H9 (cell line): ENCODE measurements around the gene LRMDA. TPM values are rescaled to one million over a fixed set of nuclear protein-coding genes. Genes with fewer than 3 reads are reported as not detected.

ENCODE experiments used
- DNase-seq: peaks from one replicate; pipeline ENCODE4 v3.0.0-alpha.2; 2017
- H2AFZ ChIP-seq: one replicate; pipeline ENCODE4 v1.6.1; 2013; ENCODE audit warnings: mild to moderate bottlenecking, low read length, control low read depth, moderate library complexity
- H2AK5ac ChIP-seq: 2 replicates; pipeline ENCODE4 v1.6.1; 2013; ENCODE audit warnings: low read length, control low read depth, mixed read lengths; ENCODE audit not compliant: insufficient read length
- H2BK120ac ChIP-seq: one replicate; pipeline ENCODE4 v1.6.1; 2013; ENCODE audit warnings: low read depth, mild to moderate bottlenecking, low read length, control low read depth, inconsistent platforms; ENCODE audit not compliant: poor library complexity, severe bottlenecking
- H2BK12ac ChIP-seq: 2 replicates; pipeline ENCODE4 v1.6.1; 2013; ENCODE audit warnings: low read length, control low read depth, mixed read lengths, low read depth; ENCODE audit not compliant: insufficient read length
- H2BK15ac ChIP-seq: 2 replicates; pipeline ENCODE4 v1.6.1; 2013; ENCODE audit warnings: low read depth, low read length, control low read depth
- H2BK20ac ChIP-seq: one replicate; pipeline ENCODE4 v1.6.1; 2013; ENCODE audit warnings: low read depth, mild to moderate bottlenecking, low read length, control low read depth, inconsistent platforms; ENCODE audit not compliant: poor library complexity, severe bottlenecking
- H2BK5ac ChIP-seq: 2 replicates; pipeline ENCODE4 v1.6.1; 2013; ENCODE audit warnings: low read length, control low read depth, mixed read lengths; ENCODE audit not compliant: insufficient read length
- H3K14ac ChIP-seq: 2 replicates; pipeline ENCODE4 v1.6.1; 2013; ENCODE audit warnings: low read length, control low read depth; ENCODE audit not compliant: insufficient read depth
- H3K18ac ChIP-seq: 2 replicates; pipeline ENCODE4 v1.6.1; 2013; ENCODE audit warnings: low read depth, mild to moderate bottlenecking, mixed read lengths, low read length, control low read depth; ENCODE audit not compliant: insufficient read length
- H3K23ac ChIP-seq: 2 replicates; pipeline ENCODE4 v1.6.1; 2013; ENCODE audit warnings: low read length, control low read depth, mixed read lengths, low read depth; ENCODE audit not compliant: insufficient read length
- H3K23me2 ChIP-seq: 2 replicates; pipeline ENCODE4 v1.6.1; 2013; ENCODE audit warnings: low read depth, mild to moderate bottlenecking, mixed read lengths, low read length, control low read depth; ENCODE audit not compliant: insufficient read length, poor library complexity, severe bottlenecking
- H3K27ac ChIP-seq: 2 replicates; pipeline ENCODE4 v1.5.1; 2013; ENCODE audit warnings: low read length, control low read depth, mixed read lengths, low read depth; ENCODE audit not compliant: insufficient read length
- H3K27me3 ChIP-seq: 2 replicates; pipeline ENCODE4 v1.6.1; 2013; ENCODE audit warnings: low read length, control low read depth, inconsistent platforms; ENCODE audit not compliant: insufficient read depth
- H3K4ac ChIP-seq: 2 replicates; pipeline ENCODE4 v1.6.1; 2013; ENCODE audit warnings: low read depth, mild to moderate bottlenecking, control low read depth, inconsistent platforms, low read length, moderate library complexity
- H3K4me1 ChIP-seq: 2 replicates; pipeline ENCODE4 v1.6.1; 2013; ENCODE audit warnings: low read length, control low read depth, inconsistent platforms; ENCODE audit not compliant: insufficient read depth
- H3K4me2 ChIP-seq: 2 replicates; pipeline ENCODE4 v1.6.1; 2013; ENCODE audit warnings: low read length, control low read depth, mixed read lengths; ENCODE audit not compliant: insufficient read length, insufficient read depth
- H3K56ac ChIP-seq: 2 replicates; pipeline ENCODE4 v1.6.1; 2013; ENCODE audit warnings: low read depth, mild to moderate bottlenecking, mixed read lengths, low read length, control low read depth; ENCODE audit not compliant: insufficient read length
- H3K79me1 ChIP-seq: 2 replicates; pipeline ENCODE4 v1.6.1; 2013; ENCODE audit warnings: low read depth, mild to moderate bottlenecking, moderate library complexity, low read length, control low read depth, inconsistent platforms; ENCODE audit not compliant: insufficient read depth, poor library complexity, severe bottlenecking
- H3K79me2 ChIP-seq: 2 replicates; pipeline ENCODE4 v1.6.1; 2013; ENCODE audit warnings: low read length, control low read depth, inconsistent platforms; ENCODE audit not compliant: insufficient read depth
- H3K9ac ChIP-seq: 2 replicates; pipeline ENCODE4 v1.6.1; 2013; ENCODE audit warnings: low read length, control low read depth, mixed read lengths; ENCODE audit not compliant: insufficient read length; ENCODE audit errors: extremely low read depth
- H3K9me3 ChIP-seq: one replicate; pipeline ENCODE4 v1.6.1; 2013; ENCODE audit warnings: low read depth, low read length, inconsistent platforms; ENCODE audit not compliant: control insufficient read depth
- H3T11ph ChIP-seq: one replicate; pipeline ENCODE4 v1.6.1; 2013; ENCODE audit warnings: mild to moderate bottlenecking, low read length, control low read depth, inconsistent platforms
- H4K20me1 ChIP-seq: one replicate; pipeline ENCODE4 v1.6.1; 2013; ENCODE audit not compliant: control insufficient read depth, insufficient read length, insufficient read depth
- H4K5ac ChIP-seq: 2 replicates; pipeline ENCODE4 v1.6.1; 2013; ENCODE audit warnings: low read depth, mild to moderate bottlenecking, mixed read lengths, low read length, control low read depth; ENCODE audit not compliant: insufficient read length
- H4K8ac ChIP-seq: replicated peaks from 2 replicates; pipeline ENCODE4 v1.6.1; 2013; ENCODE audit warnings: low read length, control low read depth, mixed read lengths, low read depth; ENCODE audit not compliant: insufficient read length
- H4K91ac ChIP-seq: 2 replicates; pipeline ENCODE4 v1.6.1; 2013; ENCODE audit warnings: low read depth, mild to moderate bottlenecking, moderate library complexity, mixed read lengths, low read length, control low read depth; ENCODE audit not compliant: insufficient read length
- H3K27ac Mint-ChIP-seq, 3 experiments: 2 replicates in 2 of 3; 3 replicates in 1 of 3; pipeline ENCODE4 v1.8.0; 2020 to 2021; ENCODE audit warnings: mixed read lengths in 3 of 3, mild to moderate bottlenecking in 1 of 3, moderate library complexity in 1 of 3
- H3K27me3 Mint-ChIP-seq: 2 replicates; pipeline ENCODE4 v1.8.0; 2021; ENCODE audit warnings: low read depth, mild to moderate bottlenecking, moderate library complexity, mixed read lengths
- H3K36me3 Mint-ChIP-seq, 3 experiments: 2 replicates in 2 of 3; 3 replicates in 1 of 3; pipeline ENCODE4 v1.8.0; 2020 to 2021; ENCODE audit warnings: low read depth in 3 of 3, mixed read lengths in 3 of 3; ENCODE audit not compliant: insufficient read depth in 1 of 3
- H3K4me1 Mint-ChIP-seq, 2 experiments: 2 replicates each; pipeline ENCODE4 v1.8.0; 2020; ENCODE audit warnings: mixed read lengths in 2 of 2
- H3K4me3 Mint-ChIP-seq, 2 experiments: 2 replicates in 1 of 2; 3 replicates in 1 of 2; pipeline ENCODE4 v1.8.0; 2020 to 2021; ENCODE audit warnings: mild to moderate bottlenecking in 2 of 2, mixed read lengths in 2 of 2, moderate library complexity in 1 of 2
- H3K9me3 Mint-ChIP-seq, 2 experiments: 2 replicates in 1 of 2; 3 replicates in 1 of 2; pipeline ENCODE4 v1.8.0; 2020; ENCODE audit warnings: mild to moderate bottlenecking in 2 of 2, mixed read lengths in 2 of 2, moderate library complexity in 1 of 2
- WGBS: extraction: QIAGEN DNeasy Blood & Tissue Kit; methylation state at CpG from one replicate; pipeline ENCODE4 v1.1.7; 2013; ENCODE audit warnings: missing lambda C conversion rate, low lambda C conversion rate, mixed read lengths; ENCODE audit not compliant: insufficient read length; ENCODE audit errors: extremely low coverage; 5-methylcytosine and 5-hydroxymethylcytosine counted together
- total RNA-seq: library from RNA; stranded (reverse); gene quantifications from 2 replicates; pipeline ENCODE4 v1.2.1, GENCODE V29; 2021
- TF ChIP-seq, protein P1 (sequence below): fragments of 200-600 bp; sonication (generic); conservative IDR thresholded peaks from 3 replicates; pipeline ENCODE4 v1.8.0; 2021; ENCODE audit warnings: antibody characterized with exemption, mild to moderate bottlenecking

LRMDA gene
- total RNA-seq, 1 experiment from 2014 or later: 1.8 TPM

DNA sequence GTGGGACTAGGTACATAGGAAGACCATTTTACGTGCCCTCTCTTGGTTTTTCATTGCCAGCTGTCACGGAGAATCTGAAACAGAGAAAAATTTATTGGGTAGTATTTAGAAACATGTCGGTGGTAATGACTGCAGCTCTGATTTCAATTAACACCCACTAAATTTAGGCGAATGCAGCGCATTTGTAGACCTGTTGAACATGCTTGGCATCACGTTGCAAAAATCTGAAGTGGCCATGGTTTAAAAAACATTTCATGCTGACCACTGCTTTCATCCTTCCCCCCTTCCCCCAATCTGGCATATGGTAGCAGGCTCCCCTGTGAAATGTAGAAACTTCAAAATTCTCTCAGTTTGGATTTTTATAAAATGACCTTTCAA, 34.0 kb downstream of the LRMDA start:
- no peak for DNase-seq
- no peak overlapping the region for H3K27ac Mint-ChIP-seq

More for the DNA sequence above, 34.0 kb downstream of the LRMDA start:
- WGBS: no CpG with 5 or more reads among the region's 6 CpGs
- H3K9ac ChIP-seq: no peak overlapping the region
- H2AFZ ChIP-seq: no peak overlapping the region
- no peaks in the 10 kb centered on the region for H3K23me2 ChIP-seq
- Mint-ChIP-seq H3K9me3 (no peaks in the 10 kb centered on the region; a peak in 1 of 5 replicates), H3K27me3 (peaks cover 52% of the 10 kb centered on the region), H3K36me3 (no peaks in the 10 kb centered on the region), H3K4me3 (no peak overlapping the region), H3K4me1 (peaks cover 37 to 39% of the 10 kb centered on the region in 2 experiments)
- H3K27ac ChIP-seq: no peak overlapping the region
- TF ChIP-seq, protein P1, sequence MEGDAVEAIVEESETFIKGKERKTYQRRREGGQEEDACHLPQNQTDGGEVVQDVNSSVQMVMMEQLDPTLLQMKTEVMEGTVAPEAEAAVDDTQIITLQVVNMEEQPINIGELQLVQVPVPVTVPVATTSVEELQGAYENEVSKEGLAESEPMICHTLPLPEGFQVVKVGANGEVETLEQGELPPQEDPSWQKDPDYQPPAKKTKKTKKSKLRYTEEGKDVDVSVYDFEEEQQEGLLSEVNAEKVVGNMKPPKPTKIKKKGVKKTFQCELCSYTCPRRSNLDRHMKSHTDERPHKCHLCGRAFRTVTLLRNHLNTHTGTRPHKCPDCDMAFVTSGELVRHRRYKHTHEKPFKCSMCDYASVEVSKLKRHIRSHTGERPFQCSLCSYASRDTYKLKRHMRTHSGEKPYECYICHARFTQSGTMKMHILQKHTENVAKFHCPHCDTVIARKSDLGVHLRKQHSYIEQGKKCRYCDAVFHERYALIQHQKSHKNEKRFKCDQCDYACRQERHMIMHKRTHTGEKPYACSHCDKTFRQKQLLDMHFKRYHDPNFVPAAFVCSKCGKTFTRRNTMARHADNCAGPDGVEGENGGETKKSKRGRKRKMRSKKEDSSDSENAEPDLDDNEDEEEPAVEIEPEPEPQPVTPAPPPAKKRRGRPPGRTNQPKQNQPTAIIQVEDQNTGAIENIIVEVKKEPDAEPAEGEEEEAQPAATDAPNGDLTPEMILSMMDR: no peak
- H2BK5ac ChIP-seq: no peak overlapping the region
- no peaks in the 10 kb centered on the region for H4K20me1 ChIP-seq
- no peaks in the 10 kb centered on the region for H3K79me2 ChIP-seq
- no peak overlapping the region for H2BK15ac ChIP-seq
- H3K4me2 ChIP-seq: no peak overlapping the region
- H3K56ac ChIP-seq: no peak overlapping the region
- no peak overlapping the region for H2BK20ac ChIP-seq
- no peak overlapping the region for H4K91ac ChIP-seq
- no peak overlapping the region for H2BK120ac ChIP-seq
- H2AK5ac ChIP-seq: no peak overlapping the region
- no peak overlapping the region for H4K8ac ChIP-seq
- no peak overlapping the region for H3T11ph ChIP-seq
- H3K4ac ChIP-seq: no peak overlapping the region
- no peak overlapping the region for H4K5ac ChIP-seq
- H3K18ac ChIP-seq: no peak overlapping the region
- H3K23ac ChIP-seq: no peak overlapping the region
- H3K14ac ChIP-seq: no peak overlapping the region
- peaks cover 3% of the 10 kb centered on the region; the same call in 1 of the 2 replicates for H3K4me1 ChIP-seq
- H2BK12ac ChIP-seq: no peak overlapping the region
- H3K79me1 ChIP-seq: no peaks in the 10 kb centered on the region
- H3K9me3 ChIP-seq: no peaks in the 10 kb centered on the region
- H3K27me3 ChIP-seq: no peaks in the 10 kb centered on the region
